GM21526 (cell line): Measurements from ENCODE around the gene ARID5B.

ENCODE experiments used
- ATAC-seq: cut with Tn5 transposase; IDR thresholded peaks from one replicate; pipeline ENCODE4 v1.9.1; 2021; ENCODE audit warnings: moderate library complexity; ENCODE audit not compliant: unreplicated experiment, low FRiP score

ARID5B gene

DNA sequence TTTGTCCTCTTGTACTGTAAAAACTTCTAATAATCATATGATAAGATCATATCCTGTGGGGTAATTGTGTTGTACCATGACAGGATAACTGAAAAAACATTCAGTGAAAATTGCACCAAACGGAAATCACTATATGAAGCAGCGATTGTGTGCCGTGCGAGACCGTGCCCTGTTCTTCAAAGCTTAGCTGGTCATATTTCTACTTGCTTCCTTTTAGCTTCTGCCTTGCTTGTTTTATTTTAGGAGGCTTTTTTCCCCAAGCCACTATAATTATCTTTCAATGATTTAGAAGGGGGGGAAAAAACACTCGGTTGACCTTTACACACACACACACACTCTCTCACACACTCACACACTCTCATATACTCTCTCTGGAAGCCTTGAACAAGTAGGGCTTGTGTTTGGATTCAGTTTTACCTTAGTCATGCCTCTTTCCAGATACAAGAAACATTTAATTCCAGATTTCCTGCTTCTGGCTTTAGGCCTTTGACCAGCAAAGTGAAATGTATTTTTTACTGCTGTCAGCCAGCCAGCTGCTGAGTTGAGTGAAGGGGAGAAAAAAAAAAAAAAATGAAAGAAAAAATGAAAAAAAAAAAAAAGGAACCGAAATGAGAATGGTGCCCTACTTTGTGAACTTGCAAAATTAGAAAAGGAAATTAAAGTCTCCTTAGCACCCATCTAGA lies 181.4 kb downstream of the ARID5B start:
- peak; percentile 37 for ATAC-seq

DNA sequence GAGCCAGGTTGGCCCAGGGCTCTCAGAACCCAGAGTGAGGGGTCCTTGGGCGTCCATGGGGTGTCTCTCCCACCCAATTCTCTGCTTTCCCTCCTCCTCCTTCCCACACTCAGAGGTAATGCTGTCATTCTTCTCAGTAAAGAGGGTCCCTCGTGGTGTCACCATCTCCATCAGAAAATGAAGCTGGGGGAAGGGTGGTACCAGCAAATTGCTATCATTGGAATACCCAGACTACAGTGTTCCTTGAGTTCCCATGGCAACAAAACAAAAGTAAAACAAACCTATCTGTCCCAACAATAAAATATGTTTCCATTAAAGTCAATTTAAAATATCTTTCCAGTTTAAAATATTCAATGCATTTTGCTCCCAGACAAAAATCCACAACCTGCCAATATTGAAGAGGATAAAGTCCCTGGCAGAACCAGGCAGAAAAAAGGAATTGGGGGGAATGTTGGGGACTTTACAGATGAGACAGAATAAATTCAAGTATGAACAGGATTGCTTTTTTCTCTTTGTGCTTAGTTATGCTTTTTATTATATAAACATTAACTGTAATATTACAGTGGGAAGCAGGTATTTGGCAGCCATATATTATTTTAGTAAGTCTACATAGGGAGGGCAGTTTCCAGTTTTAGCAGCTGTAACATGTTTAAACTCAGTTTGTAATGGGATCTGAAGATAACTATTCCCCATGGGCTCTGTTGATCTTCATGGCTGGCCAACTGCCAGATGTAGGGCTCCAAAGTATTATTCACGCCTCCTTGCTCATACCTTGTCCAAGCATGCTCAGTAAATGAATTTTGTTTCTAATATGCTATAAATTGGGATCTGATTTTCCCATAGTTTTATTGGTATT lies 182.1 kb downstream of the ARID5B start:
- no peak for ATAC-seq

- ATAC-seq: no peak
Measured at GRCh38 chr10:62084451-62084850, 183.0 kb downstream of the ARID5B start.

- no peak for ATAC-seq
Measured at GRCh38 chr10:62085404-62085803, 183.9 kb downstream of the ARID5B start.

- no peak for ATAC-seq
Measured at GRCh38 chr10:62085821-62086220, 184.3 kb downstream of the ARID5B start.

DNA sequence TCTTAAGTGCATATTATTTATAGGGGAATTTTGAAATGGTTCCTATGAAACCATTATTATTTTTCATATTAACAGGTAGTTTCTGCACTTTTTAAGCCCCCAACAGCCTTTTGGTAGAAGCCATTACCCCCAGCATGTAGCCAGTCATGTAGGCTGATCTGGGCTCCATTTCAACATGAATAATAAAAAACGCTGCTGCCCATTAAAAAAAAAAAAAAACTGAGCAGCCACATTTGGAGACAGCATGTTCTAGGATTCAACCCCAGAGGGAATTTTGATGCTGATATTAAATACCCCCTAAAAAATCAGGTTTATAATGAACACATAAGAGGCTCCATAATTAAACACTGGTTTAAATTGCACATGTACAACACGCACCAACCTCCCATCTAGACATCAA lies 185.8 kb downstream of the ARID5B start:
- ATAC-seq: no peak

DNA sequence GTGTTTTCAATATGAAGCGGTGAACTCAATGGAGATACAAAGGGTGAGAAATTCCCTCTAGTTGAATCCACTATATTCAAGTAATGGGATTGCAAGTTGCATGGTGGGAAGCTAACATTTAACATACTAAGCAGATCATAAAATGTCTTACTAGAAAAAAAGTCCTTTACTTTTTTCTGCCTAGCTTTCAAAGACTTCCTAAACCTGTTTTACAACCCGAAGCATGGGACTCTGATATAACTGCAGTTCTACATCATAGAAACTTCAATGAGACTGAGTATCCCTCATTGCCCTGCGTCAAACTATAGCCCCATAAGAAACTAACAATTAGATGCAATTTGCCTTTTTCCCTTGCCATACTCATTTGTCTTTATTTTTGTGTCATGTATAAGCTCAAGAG lies 187.3 kb downstream of the ARID5B start:
- no peak for ATAC-seq

GRCh38 chr10:62092301-62093030 lies 191.0 kb downstream of the ARID5B start:
- no peak for ATAC-seq

- no peak for ATAC-seq
Measured at GRCh38 chr10:62093863-62094291, 192.4 kb downstream of the ARID5B start.

DNA sequence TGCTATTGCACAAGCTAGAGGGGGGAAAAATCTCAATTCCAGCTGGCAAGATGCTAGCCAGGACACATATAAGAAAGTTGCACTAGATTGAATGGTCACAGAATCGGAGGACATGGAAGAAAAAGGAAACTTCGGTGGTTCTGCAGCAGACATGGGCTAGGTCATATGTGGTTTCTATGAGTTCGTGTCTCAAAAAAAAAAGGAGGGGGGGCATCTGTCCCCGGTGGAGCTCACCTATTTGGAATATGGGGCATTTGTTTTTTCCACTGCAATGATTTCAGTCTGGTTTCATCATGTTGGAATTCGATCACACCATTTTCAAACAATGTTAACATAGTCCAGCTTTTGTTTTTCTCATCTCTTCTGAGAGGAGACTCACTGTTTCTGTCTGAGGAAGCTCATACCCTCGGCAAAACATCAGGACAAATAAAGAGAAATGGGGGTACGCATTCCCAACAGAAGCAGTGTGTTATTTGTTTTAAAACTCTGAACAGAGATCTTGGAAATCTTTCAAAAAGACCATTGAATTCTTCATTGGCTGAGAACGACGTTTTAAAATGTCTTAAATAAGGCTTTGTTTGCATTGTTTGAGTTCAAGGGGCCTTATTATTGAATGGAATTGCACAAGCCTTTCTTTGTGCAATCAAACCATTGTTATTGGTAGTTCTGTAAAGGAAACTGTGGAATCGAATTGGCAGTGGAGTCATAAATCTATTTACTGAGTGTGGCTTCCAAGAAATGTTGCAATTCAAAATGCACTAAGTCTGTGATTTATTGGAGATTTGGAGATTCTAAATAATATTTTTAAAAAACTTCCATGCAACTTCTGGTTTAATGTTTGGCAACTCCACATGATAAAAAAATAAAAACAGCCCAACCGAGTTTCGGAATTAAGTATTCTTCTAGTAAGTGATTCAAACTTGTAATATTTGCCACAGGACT lies 194.0 kb downstream of the ARID5B start:
- ATAC-seq: no peak

DNA sequence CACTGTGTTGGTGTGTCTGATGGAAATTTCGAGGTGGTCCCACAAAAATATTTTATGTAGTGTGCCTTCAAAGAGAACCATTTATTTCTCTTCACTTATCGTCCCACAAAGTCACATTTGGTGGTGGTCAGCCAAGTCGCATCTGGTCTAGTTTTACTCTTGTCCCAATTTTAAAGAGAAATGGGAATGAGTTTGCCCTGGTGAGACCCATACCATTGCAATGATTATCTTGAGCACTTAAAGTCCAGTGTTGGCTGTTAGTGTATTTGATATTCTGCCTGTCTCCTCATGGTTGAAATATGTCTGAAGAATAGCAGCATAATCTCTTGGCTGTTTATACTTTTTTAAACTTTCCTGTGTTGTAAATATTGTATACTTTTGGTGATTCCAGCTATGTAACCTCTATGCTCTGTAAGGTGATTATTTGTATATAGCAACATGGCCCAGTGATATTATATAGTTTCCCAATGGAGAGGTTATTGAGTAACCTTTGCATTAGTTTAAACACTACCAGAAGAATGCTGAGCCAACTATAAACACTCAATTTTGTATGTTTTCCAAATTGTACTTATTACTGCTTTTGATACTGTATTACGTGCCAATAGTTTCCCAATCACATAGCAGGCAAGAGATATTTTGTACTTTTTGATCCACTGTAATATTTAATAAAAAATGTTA lies 194.9 kb downstream of the ARID5B start:
- ATAC-seq: no peak

DNA sequence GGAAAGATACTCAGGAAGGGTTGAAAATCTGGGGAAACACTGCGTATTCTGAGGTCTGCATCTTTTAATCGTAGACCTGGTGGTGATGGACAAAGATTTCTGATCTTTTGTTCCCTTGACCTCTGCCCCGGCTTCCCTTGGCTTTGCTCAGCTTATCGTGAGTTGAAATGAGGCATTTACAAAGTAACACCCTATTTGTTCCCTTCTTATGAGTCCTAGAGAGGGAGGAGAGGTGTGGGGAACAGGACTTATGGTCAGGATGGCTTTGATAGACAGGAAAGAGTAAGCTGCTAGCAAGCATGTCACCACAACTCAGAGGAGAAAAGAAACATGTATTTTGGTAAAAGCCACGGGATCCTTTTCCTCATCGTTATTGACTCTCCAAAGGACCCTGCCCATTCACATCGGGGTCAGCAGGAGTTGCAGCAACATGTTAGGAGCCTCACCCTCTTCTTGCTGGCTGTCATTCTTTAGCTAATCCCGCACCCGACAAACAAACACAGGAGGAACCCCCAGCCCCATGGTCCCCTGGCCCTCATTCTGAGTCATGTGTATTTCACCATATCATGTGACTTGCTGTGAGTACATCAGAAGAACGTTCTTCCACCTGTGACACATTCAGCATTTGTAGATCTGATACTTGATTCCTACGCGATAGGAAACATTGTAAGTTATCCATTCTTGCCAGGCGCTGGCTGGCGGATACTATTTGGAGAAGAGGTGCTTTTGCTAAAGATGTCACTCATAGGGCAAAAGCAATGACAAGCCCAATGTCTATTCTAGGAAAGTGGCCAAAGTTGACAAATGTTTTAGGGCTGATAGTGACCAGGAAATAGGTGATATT lies 197.0 kb downstream of the ARID5B start:
- ATAC-seq: no peak

DNA sequence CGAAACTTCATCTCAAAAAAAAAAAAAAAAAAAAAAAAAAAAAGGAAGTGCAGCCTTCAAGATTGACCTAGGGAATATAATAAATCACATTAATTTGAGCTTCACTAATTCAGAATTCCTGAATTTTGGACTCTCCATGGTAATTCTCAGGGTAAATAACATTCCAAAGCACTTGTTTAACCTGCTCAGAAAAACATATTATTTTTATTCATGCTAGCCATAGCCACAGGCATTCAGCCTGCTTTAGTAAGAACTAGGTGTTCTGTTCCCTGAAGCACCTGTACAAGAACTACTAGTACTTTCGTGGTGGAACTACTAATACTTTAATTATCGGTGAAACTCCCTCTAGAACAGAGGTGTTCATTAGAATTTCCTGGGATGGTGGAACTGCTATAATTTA lies 197.8 kb downstream of the ARID5B start:
- ATAC-seq: no peak

- no peak for ATAC-seq
Measured at GRCh38 chr10:62103857-62104256, 202.4 kb downstream of the ARID5B start.

- ATAC-seq: no peak
Measured at GRCh38 chr10:62106929-62107519, 205.5 kb downstream of the ARID5B start.

DNA sequence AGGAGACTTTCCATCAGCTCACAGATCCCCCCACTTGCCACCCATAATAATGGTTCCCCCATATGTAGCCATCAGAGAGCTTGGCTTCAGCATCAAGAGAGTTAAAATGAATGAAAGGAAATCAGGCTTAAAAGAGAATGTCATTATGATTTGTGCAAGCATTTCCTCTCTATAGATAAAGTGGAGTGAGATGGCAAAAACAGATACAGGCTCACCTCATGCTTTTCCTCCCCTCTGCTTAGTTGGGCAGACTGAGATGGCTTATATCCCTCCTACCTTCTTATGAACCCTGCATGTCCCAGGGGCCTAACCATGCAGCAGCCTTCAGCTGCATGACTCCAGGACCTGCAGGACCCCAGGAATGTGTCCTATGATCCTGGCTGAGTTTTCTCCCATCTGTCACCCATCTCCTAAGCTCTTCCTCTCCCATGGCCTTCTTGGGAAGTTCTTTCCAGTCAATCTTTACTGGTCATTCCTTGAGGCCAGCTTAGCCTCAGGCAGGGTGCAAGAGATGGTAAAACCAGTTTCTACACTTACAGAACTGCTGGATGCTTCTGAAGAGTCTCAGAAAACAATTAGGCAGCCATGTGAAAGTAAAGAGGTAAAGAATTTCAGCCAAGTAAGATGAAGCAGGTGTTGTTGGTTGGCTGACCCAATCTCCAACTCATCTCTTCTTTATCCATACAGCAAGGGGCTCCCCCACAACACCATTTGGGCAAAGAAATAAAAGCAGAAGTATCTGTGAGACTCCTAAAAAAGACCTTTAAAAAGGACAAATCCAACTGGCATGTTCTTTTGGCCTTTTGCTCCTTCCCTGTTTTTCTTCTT lies 207.5 kb downstream of the ARID5B start:
- ATAC-seq: no peak

- peak; percentile 77 for ATAC-seq
Measured at GRCh38 chr10:62109587-62110293, 208.2 kb downstream of the ARID5B start.
